Left lung (tissue), 10 donors: ENCODE measurements around the gene MAML2. TPM values are rescaled to one million over a fixed set of nuclear protein-coding genes. Genes with fewer than 3 reads are reported as not detected.

Experiments used
- ATAC-seq: fragments of 200-7000 bp; cut with Tn5 transposase; one replicate; pipeline ENCODE4 v1.9.1; 2020; ENCODE audit warnings: moderate library complexity
- DNase-seq, 4 donors: peaks; one replicate each; pipeline ENCODE4 v3.0.0-alpha.2; 2013 to 2020
- H3K27ac ChIP-seq, 2 donors: fragments of 200-600 bp; sonication (generic) in 1 of 2; one replicate each; pipeline versions ENCODE4 v1.5.0 to v1.8.0; 2020 to 2021
- H3K27me3 ChIP-seq, 2 donors: fragments of 200-600 bp; sonication (generic) in 1 of 2; one replicate each; pipeline versions ENCODE4 v1.5.0 to v1.8.0; 2020 to 2021
- H3K36me3 ChIP-seq, 2 donors: fragments of 200-600 bp; sonication (generic) in 1 of 2; one replicate each; pipeline versions ENCODE4 v1.5.0 to v1.8.0; 2020 to 2021
- H3K4me1 ChIP-seq, 2 donors: fragments of 200-600 bp; one replicate each; pipeline ENCODE4 v1.8.0; 2021
- H3K4me3 ChIP-seq, 2 donors: fragments of 200-600 bp; sonication (generic) in 1 of 2; one replicate each; pipeline versions ENCODE4 v1.5.0 to v1.8.0; 2020 to 2021; ENCODE audit warnings: mild to moderate bottlenecking in 1 of 2
- H3K9me3 ChIP-seq, 2 donors: fragments of 200-600 bp; sonication (generic) in 1 of 2; one replicate each; pipeline versions ENCODE4 v1.5.0 to v1.8.0; 2020 to 2021
- intact Hi-C, 2 donors: fragments of 100-400 bp; cut with DNase I; formaldehyde crosslinking; loops; one replicate each; pipeline versions ENCODE4 v1.11.2 to v1.14.2; 2022
- polyA plus RNA-seq, 6 donors: library from polyadenylated mRNA; unstranded; fragments of 120-200 nt; gene quantifications; one replicate each; pipeline ENCODE4 v1.2.1, GENCODE V29; 2013; ENCODE audit not compliant: insufficient read length in 6 of 6
- total RNA-seq, 2 donors: library from RNA; stranded (reverse); fragmentation: NEBNext Ultra II Directional; extraction: Animal tissue kit (Norgen Biotek cat#: 25700); gene quantifications; one replicate each; pipeline ENCODE4 v1.2.1, GENCODE V29; 2021
- TF ChIP-seq, protein P1 (sequence below), 2 donors: fragments of 200-600 bp; sonication (generic) in 1 of 2; IDR thresholded peaks; one replicate each; pipeline versions ENCODE4 v1.5.0 to v1.8.0; 2021; ENCODE audit warnings: antibody characterized with exemption in 2 of 2
- donor health status: DM: no; HTN: yes; CAD: no.
- donor health status: DM: no; HTN: no; CAD: no.

MAML2 gene
- total and polyA plus RNA-seq, 8 donors: 18.7 to 44.0 (median 36.6) TPM

GRCh38 chr11:96326959-96327358 is 16.0 kb downstream of the MAML2 start:
- H3K4me1 ChIP-seq: peaks cover 35 to 59% of the 10 kb centered on the region in 2 donors
- no peak overlapping the region for H3K4me3 ChIP-seq
- TF ChIP-seq, protein P1, sequence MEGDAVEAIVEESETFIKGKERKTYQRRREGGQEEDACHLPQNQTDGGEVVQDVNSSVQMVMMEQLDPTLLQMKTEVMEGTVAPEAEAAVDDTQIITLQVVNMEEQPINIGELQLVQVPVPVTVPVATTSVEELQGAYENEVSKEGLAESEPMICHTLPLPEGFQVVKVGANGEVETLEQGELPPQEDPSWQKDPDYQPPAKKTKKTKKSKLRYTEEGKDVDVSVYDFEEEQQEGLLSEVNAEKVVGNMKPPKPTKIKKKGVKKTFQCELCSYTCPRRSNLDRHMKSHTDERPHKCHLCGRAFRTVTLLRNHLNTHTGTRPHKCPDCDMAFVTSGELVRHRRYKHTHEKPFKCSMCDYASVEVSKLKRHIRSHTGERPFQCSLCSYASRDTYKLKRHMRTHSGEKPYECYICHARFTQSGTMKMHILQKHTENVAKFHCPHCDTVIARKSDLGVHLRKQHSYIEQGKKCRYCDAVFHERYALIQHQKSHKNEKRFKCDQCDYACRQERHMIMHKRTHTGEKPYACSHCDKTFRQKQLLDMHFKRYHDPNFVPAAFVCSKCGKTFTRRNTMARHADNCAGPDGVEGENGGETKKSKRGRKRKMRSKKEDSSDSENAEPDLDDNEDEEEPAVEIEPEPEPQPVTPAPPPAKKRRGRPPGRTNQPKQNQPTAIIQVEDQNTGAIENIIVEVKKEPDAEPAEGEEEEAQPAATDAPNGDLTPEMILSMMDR (IDR thresholded peaks at IDR 0.05): no peak
- H3K36me3 ChIP-seq: no peaks in the 10 kb centered on the region
- ATAC-seq (no peak), DNase-seq (no peak)
- intact Hi-C loops: no loop called here
- no peaks in the 10 kb centered on the region for H3K9me3 ChIP-seq
- H3K27me3 ChIP-seq: no peaks in the 10 kb centered on the region
- no peak overlapping the region for H3K27ac ChIP-seq

DNA sequence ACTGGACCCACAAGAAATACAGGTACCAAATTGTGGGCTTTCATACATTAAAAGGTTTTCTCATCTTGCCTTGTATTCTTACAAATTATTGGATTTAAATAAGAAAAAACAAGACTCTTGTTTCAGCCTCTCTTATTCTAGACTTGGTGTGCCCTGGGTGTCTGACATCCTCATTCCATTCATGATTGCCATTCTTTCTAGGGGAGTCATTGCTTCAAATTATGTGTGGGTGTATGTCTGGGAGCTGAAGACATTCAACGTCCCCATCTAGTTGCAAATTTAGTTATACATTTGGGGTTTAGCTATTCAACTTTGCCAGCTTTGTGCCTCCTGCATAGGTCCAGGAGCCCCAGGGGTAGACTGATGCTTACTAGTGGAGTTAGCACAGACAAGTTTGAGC is 18.1 kb downstream of the MAML2 start:
- Histone ChIP-seq H3K36me3 (no peaks in the 10 kb centered on the region), H3K4me1 (peaks cover 23 to 51% of the 10 kb centered on the region in 2 donors), H3K9me3 (no peaks in the 10 kb centered on the region), H3K27me3 (no peaks in the 10 kb centered on the region), H3K4me3 (no peak overlapping the region), H3K27ac (peak overlapping the region; percentile 37 to 63)
- DNase-seq (no peak), ATAC-seq (peak; percentile 73)
- TF ChIP-seq, protein P1 (IDR thresholded peaks at IDR 0.05): no peak
- intact Hi-C loops: no loop called here

DNA sequence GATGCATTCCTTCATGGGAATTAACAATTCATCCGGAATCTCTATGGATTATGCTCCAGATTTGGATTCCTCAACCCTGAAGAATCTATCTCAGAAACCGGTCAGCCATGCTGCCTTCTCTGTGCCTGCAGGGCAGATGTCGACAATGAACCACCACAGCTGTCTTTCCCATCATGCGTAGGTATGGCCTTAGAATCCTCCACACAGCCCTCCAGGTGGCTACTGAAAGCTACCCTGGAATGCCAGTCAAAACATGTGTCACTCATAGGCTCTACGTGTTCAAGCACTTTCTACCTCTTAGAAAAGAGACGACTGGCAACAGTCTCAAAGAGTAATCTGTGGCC is 19.4 kb downstream of the MAML2 start:
- Histone ChIP-seq H3K4me3 (no peak overlapping the region), H3K27me3 (no peaks in the 10 kb centered on the region), H3K9me3 (no peaks in the 10 kb centered on the region), H3K27ac (peak overlapping the region in 1 of 2 donors; percentile 63), H3K4me1 (peaks cover 17 to 38% of the 10 kb centered on the region in 2 donors), H3K36me3 (no peaks in the 10 kb centered on the region)
- DNase-seq (no peak), ATAC-seq (no peak)
- intact Hi-C loops: no loop called here
- TF ChIP-seq, protein P1 (IDR thresholded peaks at IDR 0.05): no peak

DNA sequence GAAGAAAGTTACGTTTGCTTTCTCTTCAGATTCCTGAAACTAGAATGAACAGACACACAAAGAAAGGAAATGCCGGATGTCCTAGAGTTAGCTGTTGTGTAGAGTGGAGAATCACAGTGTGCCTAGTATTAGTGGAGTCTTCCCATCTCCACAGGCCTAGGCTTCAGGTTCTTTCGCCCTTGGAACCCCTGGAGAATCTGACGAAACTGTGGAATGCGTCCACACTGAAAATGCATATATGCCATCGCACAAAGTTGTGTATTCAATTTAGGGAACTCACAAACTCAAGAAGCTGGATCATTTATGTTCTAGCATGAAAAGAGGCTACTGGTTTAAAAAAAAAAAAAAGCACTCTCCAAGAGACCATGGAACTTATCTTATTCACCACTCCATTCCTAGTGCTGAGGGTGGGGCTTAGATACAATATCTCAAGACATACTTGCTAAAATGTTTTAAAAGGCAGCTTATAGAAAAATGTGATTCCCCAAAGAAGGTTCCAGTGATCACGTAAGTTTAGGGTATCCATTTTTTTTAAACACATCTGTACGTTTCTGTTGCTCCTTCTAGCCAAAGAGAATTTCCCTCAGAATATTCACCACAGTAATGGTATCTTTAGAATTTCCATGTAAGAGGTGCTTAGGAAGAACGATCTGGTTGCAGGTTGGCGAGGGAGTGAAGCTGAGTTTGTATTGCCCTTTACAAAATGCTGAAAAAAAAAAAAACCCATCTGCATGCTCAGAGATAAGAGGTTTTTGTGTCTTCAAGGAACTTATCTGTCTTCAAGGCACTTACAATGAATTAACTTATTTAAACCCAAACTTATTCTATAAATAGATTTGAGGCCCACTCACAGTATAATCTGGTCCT is 20.0 kb downstream of the MAML2 start:
- Histone ChIP-seq H3K4me3 (no peak overlapping the region), H3K27ac (peak overlapping the region in 1 of 2 donors; percentile 19), H3K36me3 (no peaks in the 10 kb centered on the region), H3K27me3 (no peaks in the 10 kb centered on the region), H3K9me3 (no peaks in the 10 kb centered on the region), H3K4me1 (peaks cover 19 to 37% of the 10 kb centered on the region in 2 donors)
- intact Hi-C loops: no loop called here
- DNase-seq (no peak), ATAC-seq (no peak)
- TF ChIP-seq, protein P1 (IDR thresholded peaks at IDR 0.05): no peak

GRCh38 chr11:96321091-96321490 is 21.9 kb downstream of the MAML2 start:
- Histone ChIP-seq H3K36me3 (no peaks in the 10 kb centered on the region), H3K4me1 (peaks cover 27 to 43% of the 10 kb centered on the region in 2 donors), H3K9me3 (no peaks in the 10 kb centered on the region), H3K4me3 (no peak overlapping the region), H3K27ac (peak overlapping the region in 1 of 2 donors; percentile 19), H3K27me3 (no peaks in the 10 kb centered on the region)
- DNase-seq (no peak), ATAC-seq (no peak)
- intact Hi-C loops: no loop called here
- TF ChIP-seq, protein P1 (IDR thresholded peaks at IDR 0.05): no peak
